Right ventricle myocardium inferior (tissue), 1 donor: ENCODE measurements around the gene CFAP73. TPM values are rescaled to one million over a fixed set of nuclear protein-coding genes. Genes with fewer than 3 reads are reported as not detected.

ENCODE experiments used
- ATAC-seq: fragments of 200-7000 bp; cut with Tn5 transposase; one replicate; pipeline ENCODE4 v1.9.1; 2020; ENCODE audit warnings: mild to moderate bottlenecking, moderate library complexity
- DNase-seq: peaks from one replicate; pipeline ENCODE4 v3.0.0; 2021; ENCODE audit errors: missing footprints
- intact Hi-C: fragments of 100-400 bp; cut with DNase I; formaldehyde crosslinking; loops from one replicate; pipeline ENCODE4 v1.11.0; 2022
- long read RNA-seq: library from polyadenylated mRNA; unstranded; transcript quantifications from one replicate; pipeline ENCODE4 v2.0.0, GENCODE V29; 2021
- total RNA-seq: library from RNA; stranded (reverse); fragmentation: NEBNext Ultra II Directional; extraction: Animal tissue kit (Norgen Biotek cat#: 25700); gene quantifications from one replicate; pipeline ENCODE4 v1.2.1, GENCODE V29; 2021
- donor health status: DM: no; HTN: yes; CAD: no; lungs with severe emphysema.

Gene CFAP73
- not detected for total RNA-seq
- long read RNA-seq, result 0 reads

- DNase-seq, result peak; percentile 81
- intact Hi-C loops, result no loop called here
- peak; percentile 69 for ATAC-seq
Observed at GRCh38 chr12:113149361-113150150, at the start of gene CFAP73. CFAP73 (plus strand) TSS chr12:113149724; CDS start chr12:113149858, 134 bp downstream.

GRCh38 chr12:113099764-113100163 is 49.8 kb upstream of the CFAP73 start:
- intact Hi-C loops, result no loop called here
- DNase-seq (no peak), ATAC-seq (no peak)

- no peak for ATAC-seq
- no peak for DNase-seq
- intact Hi-C loops, result no loop called here
Observed at GRCh38 chr12:113101751-113102150, 47.8 kb upstream of the CFAP73 start.

- intact Hi-C loops, result no loop called here
- DNase-seq, result no peak
Observed at GRCh38 chr12:113102811-113103210, 46.7 kb upstream of the CFAP73 start.

GRCh38 chr12:113103756-113104450 is 45.6 kb upstream of the CFAP73 start:
- DNase-seq (no peak), ATAC-seq (no peak)
- intact Hi-C loops, result no loop called here

More at GRCh38 chr12:113102811-113103210, 46.7 kb upstream of the CFAP73 start:
- no peak for ATAC-seq

- DNase-seq, result no peak
- intact Hi-C loops, result no loop called here
Observed at GRCh38 chr12:113104953-113105510, 44.5 kb upstream of the CFAP73 start.

GRCh38 chr12:113105606-113106271 is 43.8 kb upstream of the CFAP73 start:
- ATAC-seq (no peak), DNase-seq (no peak)
- intact Hi-C loops, result no loop called here

More at GRCh38 chr12:113104953-113105510, 44.5 kb upstream of the CFAP73 start:
- ATAC-seq, result no peak

GRCh38 chr12:113106361-113106760 is 43.2 kb upstream of the CFAP73 start:
- intact Hi-C loops, result no loop called here
- DNase-seq (no peak), ATAC-seq (no peak)

- intact Hi-C loops, result no loop called here
- DNase-seq (no peak), ATAC-seq (no peak)
Observed at GRCh38 chr12:113108308-113108707, 41.2 kb upstream of the CFAP73 start.

GRCh38 chr12:113109360-113109759 is 40.2 kb upstream of the CFAP73 start:
- DNase-seq (no peak), ATAC-seq (no peak)
- intact Hi-C loops, result no loop called here

- intact Hi-C loops, result no loop called here
- ATAC-seq (no peak), DNase-seq (no peak)
Observed at GRCh38 chr12:113109872-113110599, 39.5 kb upstream of the CFAP73 start.

GRCh38 chr12:113111247-113111646 is 38.3 kb upstream of the CFAP73 start:
- intact Hi-C loops, result no loop called here
- ATAC-seq (no peak), DNase-seq (no peak)

GRCh38 chr12:113112043-113112899 is 37.3 kb upstream of the CFAP73 start:
- intact Hi-C loops, result no loop called here
- no peak for DNase-seq

GRCh38 chr12:113113397-113113796 is 36.1 kb upstream of the CFAP73 start:
- intact Hi-C loops, result no loop called here
- no peak for ATAC-seq
- DNase-seq, result no peak

More at GRCh38 chr12:113112043-113112899, 37.3 kb upstream of the CFAP73 start:
- ATAC-seq, result no peak

GRCh38 chr12:113114447-113115178 is 34.9 kb upstream of the CFAP73 start:
- no peak for ATAC-seq
- no peak for DNase-seq
- intact Hi-C loops, result no loop called here

- ATAC-seq, result no peak
- intact Hi-C loops, result no loop called here
- no peak for DNase-seq
Observed at GRCh38 chr12:113115455-113116126, 33.9 kb upstream of the CFAP73 start.

- ATAC-seq (no peak), DNase-seq (no peak)
- intact Hi-C loops, result no loop called here
Observed at GRCh38 chr12:113116875-113117274, 32.6 kb upstream of the CFAP73 start.
